GM19240 (cell line): Measurements from ENCODE around the gene CHD9.

ENCODE experiments used
- DNase-seq: peaks from one replicate; pipeline ENCODE4 v3.0.0; 2011; ENCODE audit warnings: low spot score; ENCODE audit not compliant: insufficient read length

Gene CHD9

GRCh38 chr16:53129281-53130158 is 74.7 kb downstream of the CHD9 start:
- DNase-seq, result no peak

GRCh38 chr16:53130159-53131049 is 75.6 kb downstream of the CHD9 start:
- peak; percentile 94 for DNase-seq

- DNase-seq, result peak; percentile 6
Observed at GRCh38 chr16:53131050-53131362, 76.2 kb downstream of the CHD9 start.

- peak; percentile 20 for DNase-seq
Observed at GRCh38 chr16:53131363-53132071, 76.7 kb downstream of the CHD9 start.

GRCh38 chr16:53132406-53132805 is 77.6 kb downstream of the CHD9 start:
- no peak for DNase-seq

- no peak for DNase-seq
Observed at GRCh38 chr16:53135329-53135728, 80.5 kb downstream of the CHD9 start.

- no peak for DNase-seq
Observed at GRCh38 chr16:53142823-53143568, 88.2 kb downstream of the CHD9 start.

- no peak for DNase-seq
Observed at GRCh38 chr16:53147500-53148065, 92.8 kb downstream of the CHD9 start.

GRCh38 chr16:53150769-53151168 is 96.0 kb downstream of the CHD9 start:
- DNase-seq, result no peak

- DNase-seq, result no peak
Observed at GRCh38 chr16:53152329-53152728, 97.5 kb downstream of the CHD9 start.

GRCh38 chr16:53153130-53153529 is 98.3 kb downstream of the CHD9 start:
- no peak for DNase-seq

GRCh38 chr16:53154513-53154912 is 99.7 kb downstream of the CHD9 start:
- DNase-seq, result no peak

- no peak for DNase-seq
Observed at GRCh38 chr16:53156516-53156915, 101.7 kb downstream of the CHD9 start.

GRCh38 chr16:53159781-53160436 is 105.1 kb downstream of the CHD9 start:
- peak; percentile 5 for DNase-seq

GRCh38 chr16:53166099-53166498 is 111.3 kb downstream of the CHD9 start:
- DNase-seq, result no peak

GRCh38 chr16:53168744-53169143 is 114.0 kb downstream of the CHD9 start:
- no peak for DNase-seq

GRCh38 chr16:53172517-53172916 is 117.7 kb downstream of the CHD9 start:
- DNase-seq, result no peak

- DNase-seq, result no peak
Observed at GRCh38 chr16:53175118-53175517, 120.3 kb downstream of the CHD9 start.

- no peak for DNase-seq
Observed at GRCh38 chr16:53176434-53176833, 121.6 kb downstream of the CHD9 start.

GRCh38 chr16:53183442-53183841 is 128.7 kb downstream of the CHD9 start:
- no peak for DNase-seq
